Measurements from ENCODE around the gene EIF2AK3. TPM values are rescaled to one million over a fixed set of nuclear protein-coding genes. Genes with fewer than 3 reads are reported as not detected.

The EIF2AK3 gene
- total RNA-seq, 5 donors from 2014 or later (not counting 1 experiment from before 2014, with no cell fraction given) = 20.3 to 33.8 (median 25.6) TPM

DNA sequence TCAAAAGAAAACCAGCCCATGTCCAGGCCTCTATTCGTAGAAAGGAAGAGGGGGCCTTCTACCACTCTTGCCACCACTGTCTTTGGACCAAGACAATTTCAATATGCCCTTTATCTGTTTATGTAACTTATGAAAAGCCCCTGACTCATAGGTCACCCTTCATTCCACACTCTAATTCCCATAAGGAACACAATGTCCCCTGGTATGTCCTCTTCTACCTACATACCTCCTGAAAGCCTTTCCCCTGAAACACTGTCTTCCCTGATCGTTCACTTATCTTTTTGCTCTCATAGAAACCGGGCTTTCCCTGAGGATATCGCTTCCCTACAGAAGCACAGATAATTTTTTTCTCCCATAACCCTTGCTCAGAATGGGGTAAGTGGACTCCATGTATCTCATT lies 13.3 kb downstream of the EIF2AK3 start:
- H3K4me3 ChIP-seq (ENCODE audit: control insufficient read depth in 1 of 2, extremely low read depth in 1 of 2, low read length in 1 of 2) = no peak overlapping the region
- no peak overlapping the region for H3K27ac ChIP-seq (ENCODE audit: low read length)
- peaks cover 4 to 7% of the 10 kb centered on the region in 2 experiments for H3K4me1 ChIP-seq (ENCODE audit: control insufficient read depth in 1 of 2, extremely low read depth in 1 of 2, insufficient read depth in 2 of 2, low read length in 2 of 2)
- ChIA-PET CTCF (no interaction called here), POLR2A (no interaction called here)
- no peaks in the 10 kb centered on the region for H3K9me3 Mint-ChIP-seq
- H3K27me3 Mint-ChIP-seq = no peaks in the 10 kb centered on the region
- no peak overlapping the region for H3K4me3 Mint-ChIP-seq
- H3K36me3 Mint-ChIP-seq = peaks cover 9% of the 10 kb centered on the region
- peaks cover 0 to 4% of the 10 kb centered on the region in 2 donors for H3K36me3 ChIP-seq (ENCODE audit: control insufficient read depth in 2 of 2, extremely low read depth in 1 of 2, insufficient read depth in 1 of 2, low read length in 1 of 2)
- no peaks in the 10 kb centered on the region for H3K9me3 ChIP-seq
- ATAC-seq (replicated peaks in 1 of 4) (no peak), DNase-seq (no peak)
- WGBS (ENCODE audit: insufficient coverage) = 100% methylated on average over 1 of the region's 4 CpGs
- H3K27ac Mint-ChIP-seq = no peak overlapping the region
- no peaks in the 10 kb centered on the region for H3K27me3 ChIP-seq (replicated peaks in 1 of 2; ENCODE audit: control insufficient read depth in 2 of 2, extremely low read depth in 1 of 2, insufficient read depth in 2 of 2, low read length in 1 of 2)
- H3K4me1 Mint-ChIP-seq = peaks cover 17 to 31% (median 25%) of the 10 kb centered on the region in 3 donors

DNA sequence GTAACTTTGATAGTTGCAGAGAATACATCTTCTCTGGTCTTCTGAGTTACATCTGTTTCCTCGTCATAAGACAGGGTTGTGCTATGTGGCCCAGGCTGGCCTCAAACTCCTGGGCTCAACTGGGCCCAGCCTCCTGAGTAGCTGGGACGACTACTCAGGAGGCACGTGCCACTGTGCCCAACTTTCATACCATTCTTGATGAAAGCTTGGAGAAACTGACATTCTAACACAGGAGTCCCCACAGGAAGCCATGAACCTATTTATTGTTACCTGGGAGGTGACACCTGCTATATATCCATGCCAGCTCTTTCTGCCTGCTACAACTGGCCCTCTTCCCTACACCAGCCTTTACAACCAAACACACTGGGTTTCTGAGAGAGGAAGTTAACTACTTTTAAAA lies 19.1 kb downstream of the EIF2AK3 start:
- no peak for DNase-seq
- POLR2A ChIA-PET = interaction anchor here in 1 of 2 donors (0.5 kb wide), 1 partner anchor 18 kb away, joined by 4 read pairs; no protein-coding TSS in a partner anchor
- CTCF ChIA-PET = interaction anchor here in 1 of 2 donors (0.7 kb wide), 1 partner anchor 1995 kb away, joined by 3 read pairs; no protein-coding TSS in a partner anchor
- H3K36me3 ChIP-seq (ENCODE audit: control insufficient read depth in 2 of 2, extremely low read depth in 1 of 2, insufficient read depth in 1 of 2, low read length in 1 of 2) = peaks cover 0 to 2% of the 10 kb centered on the region in 2 donors
- 96% methylated on average over 3 of the region's 3 CpGs for WGBS (ENCODE audit: insufficient coverage)
- H3K27me3 ChIP-seq (replicated peaks in 1 of 2; ENCODE audit: control insufficient read depth in 2 of 2, extremely low read depth in 1 of 2, insufficient read depth in 2 of 2, low read length in 1 of 2) = no peaks in the 10 kb centered on the region
- H3K27ac ChIP-seq (ENCODE audit: low read length) = no peak overlapping the region
- ATAC-seq (replicated peaks in 1 of 4) = no peak
- no peaks in the 10 kb centered on the region for H3K9me3 ChIP-seq
- Mint-ChIP-seq H3K9me3 (no peaks in the 10 kb centered on the region), H3K4me3 (no peak overlapping the region), H3K36me3 (peaks cover 15% of the 10 kb centered on the region), H3K4me1 (peaks cover 20 to 34% (median 29%) of the 10 kb centered on the region in 3 donors), H3K27me3 (no peaks in the 10 kb centered on the region), H3K27ac (no peak overlapping the region)
- H3K4me1 ChIP-seq (ENCODE audit: control insufficient read depth in 1 of 2, extremely low read depth in 1 of 2, insufficient read depth in 2 of 2, low read length in 2 of 2) = no peaks in the 10 kb centered on the region
- H3K4me3 ChIP-seq (ENCODE audit: control insufficient read depth in 1 of 2, extremely low read depth in 1 of 2, low read length in 1 of 2) = no peak overlapping the region

DNA sequence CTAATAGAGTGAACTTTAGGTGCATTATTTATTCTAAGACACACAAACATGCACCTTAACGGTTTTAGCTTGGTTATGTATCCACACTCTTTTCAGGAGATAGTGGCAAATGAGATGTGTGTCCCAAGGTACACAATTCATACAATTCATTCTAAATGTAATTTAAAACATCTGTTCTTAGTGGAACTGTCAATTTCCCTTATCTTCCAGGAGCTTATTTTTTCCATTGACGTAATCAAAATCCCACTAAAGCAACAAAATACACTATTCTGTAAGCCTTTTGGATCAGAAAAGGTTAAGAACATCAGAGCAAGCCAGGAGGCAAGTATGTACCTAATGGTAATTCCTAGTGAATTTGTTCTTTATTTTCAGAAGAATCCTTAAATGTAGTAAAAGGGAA lies 19.8 kb downstream of the EIF2AK3 start:
- ChIA-PET POLR2A (no interaction called here), CTCF (no interaction called here)
- peaks cover 26 to 38% (median 35%) of the 10 kb centered on the region in 3 donors for H3K4me1 Mint-ChIP-seq
- no peak for ATAC-seq (replicated peaks in 1 of 4)
- H3K4me1 ChIP-seq (ENCODE audit: control insufficient read depth in 1 of 2, extremely low read depth in 1 of 2, insufficient read depth in 2 of 2, low read length in 2 of 2) = no peaks in the 10 kb centered on the region
- no peak overlapping the region for H3K27ac ChIP-seq (ENCODE audit: low read length)
- H3K4me3 Mint-ChIP-seq = no peak overlapping the region
- DNase-seq = no peak
- no CpG with 5 or more reads among the region's 2 CpGs for whole genome bisulfite sequencing (ENCODE audit: insufficient coverage)
- peak overlapping the region in 1 of 2 donors; percentile 27 for H3K27ac Mint-ChIP-seq
- peaks cover 12% of the 10 kb centered on the region for H3K36me3 Mint-ChIP-seq
- H3K27me3 Mint-ChIP-seq = no peaks in the 10 kb centered on the region
- H3K9me3 Mint-ChIP-seq = no peaks in the 10 kb centered on the region
- no peaks in the 10 kb centered on the region for H3K27me3 ChIP-seq (replicated peaks in 1 of 2; ENCODE audit: control insufficient read depth in 2 of 2, extremely low read depth in 1 of 2, insufficient read depth in 2 of 2, low read length in 1 of 2)
- H3K4me3 ChIP-seq (ENCODE audit: control insufficient read depth in 1 of 2, extremely low read depth in 1 of 2, low read length in 1 of 2) = no peak overlapping the region
- H3K36me3 ChIP-seq (ENCODE audit: control insufficient read depth in 2 of 2, extremely low read depth in 1 of 2, insufficient read depth in 1 of 2, low read length in 1 of 2) = peaks cover 0 to 2% of the 10 kb centered on the region in 2 donors
- no peaks in the 10 kb centered on the region for H3K9me3 ChIP-seq

DNA sequence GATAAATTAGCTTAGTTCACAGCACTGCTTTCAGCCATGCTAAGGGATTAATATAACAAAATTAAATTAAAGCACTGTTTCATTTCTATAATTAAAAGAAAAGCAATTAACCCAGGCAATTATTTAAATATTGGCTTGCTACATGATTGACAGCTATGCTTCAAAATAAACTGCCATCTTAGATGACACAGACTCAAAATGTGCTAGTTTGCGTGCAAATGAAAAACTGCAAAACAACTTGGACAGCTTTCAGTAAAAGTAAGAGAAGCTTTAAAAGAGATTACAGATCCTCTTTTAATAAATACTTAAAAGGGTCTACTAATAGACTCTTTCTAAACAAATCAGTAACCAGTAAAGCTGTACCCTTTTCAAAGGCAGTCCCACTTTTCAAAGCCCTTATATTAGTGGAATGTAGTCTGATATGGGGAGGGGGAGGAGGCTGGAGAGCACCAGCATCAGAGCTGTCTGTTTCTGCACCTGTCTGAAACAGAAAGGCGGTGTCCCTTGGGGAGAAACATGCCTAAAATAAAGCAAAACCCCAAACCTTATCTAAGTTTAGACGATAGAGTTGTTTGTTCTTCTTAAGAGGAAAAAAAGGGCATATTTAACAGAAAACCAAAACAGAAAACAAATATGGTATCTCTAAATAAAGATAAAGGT lies 20.8 kb downstream of the EIF2AK3 start:
- ATAC-seq (replicated peaks in 1 of 4) (no peak), DNase-seq (no peak)
- peaks cover 30 to 42% (median 39%) of the 10 kb centered on the region in 3 donors for H3K4me1 Mint-ChIP-seq
- peaks cover 0 to 2% of the 10 kb centered on the region in 2 donors for H3K36me3 ChIP-seq (ENCODE audit: control insufficient read depth in 2 of 2, extremely low read depth in 1 of 2, insufficient read depth in 1 of 2, low read length in 1 of 2)
- no peaks in the 10 kb centered on the region for H3K9me3 Mint-ChIP-seq
- H3K27ac ChIP-seq (ENCODE audit: low read length) = no peak overlapping the region
- H3K4me3 ChIP-seq (ENCODE audit: control insufficient read depth in 1 of 2, extremely low read depth in 1 of 2, low read length in 1 of 2) = no peak overlapping the region
- H3K4me3 Mint-ChIP-seq = no peak overlapping the region
- no peak overlapping the region for H3K27ac Mint-ChIP-seq
- H3K27me3 Mint-ChIP-seq = no peaks in the 10 kb centered on the region
- H3K4me1 ChIP-seq (ENCODE audit: control insufficient read depth in 1 of 2, extremely low read depth in 1 of 2, insufficient read depth in 2 of 2, low read length in 2 of 2) = no peaks in the 10 kb centered on the region
- POLR2A ChIA-PET = no interaction called here
- peaks cover 11% of the 10 kb centered on the region for H3K36me3 Mint-ChIP-seq
- CTCF ChIA-PET = no interaction called here
- H3K27me3 ChIP-seq (replicated peaks in 1 of 2; ENCODE audit: control insufficient read depth in 2 of 2, extremely low read depth in 1 of 2, insufficient read depth in 2 of 2, low read length in 1 of 2) = no peaks in the 10 kb centered on the region
- H3K9me3 ChIP-seq = no peaks in the 10 kb centered on the region
- no CpG with 5 or more reads among the region's 3 CpGs for WGBS (ENCODE audit: insufficient coverage)

DNA sequence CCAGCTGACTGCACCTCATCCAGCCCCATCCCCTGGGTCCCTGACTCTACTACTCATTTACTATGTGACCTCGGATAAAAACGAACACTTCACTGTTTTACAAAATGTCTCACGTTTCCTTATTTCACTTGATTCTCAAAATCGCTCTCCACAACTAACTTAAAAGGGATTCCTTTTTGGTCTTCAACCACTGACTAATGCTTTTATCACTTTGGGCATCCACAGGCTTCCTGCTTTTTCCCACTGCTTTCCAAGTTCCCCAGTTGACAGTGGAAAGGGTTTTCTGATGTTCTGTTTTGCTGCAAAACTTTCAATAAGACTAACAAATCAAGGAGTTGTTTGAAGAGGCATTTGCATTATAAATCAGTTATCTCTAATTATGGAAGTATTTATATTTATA lies 24.1 kb downstream of the EIF2AK3 start:
- H3K4me3 Mint-ChIP-seq = no peak overlapping the region
- 89% methylated on average over 4 of the region's 4 CpGs for WGBS (ENCODE audit: insufficient coverage)
- peaks cover 8% of the 10 kb centered on the region for H3K36me3 Mint-ChIP-seq
- ChIA-PET POLR2A (no interaction called here), CTCF (no interaction called here)
- no peaks in the 10 kb centered on the region for H3K27me3 Mint-ChIP-seq
- Histone ChIP-seq H3K4me1 (ENCODE audit: control insufficient read depth in 1 of 2, extremely low read depth in 1 of 2, insufficient read depth in 2 of 2, low read length in 2 of 2) (no peaks in the 10 kb centered on the region), H3K36me3 (ENCODE audit: control insufficient read depth in 2 of 2, extremely low read depth in 1 of 2, insufficient read depth in 1 of 2, low read length in 1 of 2) (no peaks in the 10 kb centered on the region), H3K9me3 (no peaks in the 10 kb centered on the region), H3K27ac (ENCODE audit: low read length) (no peak overlapping the region), H3K4me3 (ENCODE audit: control insufficient read depth in 1 of 2, extremely low read depth in 1 of 2, low read length in 1 of 2) (no peak overlapping the region), H3K27me3 (replicated peaks in 1 of 2; ENCODE audit: control insufficient read depth in 2 of 2, extremely low read depth in 1 of 2, insufficient read depth in 2 of 2, low read length in 1 of 2) (no peaks in the 10 kb centered on the region)
- peaks cover 53 to 59% (median 54%) of the 10 kb centered on the region in 3 donors for H3K4me1 Mint-ChIP-seq
- ATAC-seq (replicated peaks in 1 of 4) (no peak), DNase-seq (no peak)
- H3K9me3 Mint-ChIP-seq = no peaks in the 10 kb centered on the region
- H3K27ac Mint-ChIP-seq = no peak overlapping the region

DNA sequence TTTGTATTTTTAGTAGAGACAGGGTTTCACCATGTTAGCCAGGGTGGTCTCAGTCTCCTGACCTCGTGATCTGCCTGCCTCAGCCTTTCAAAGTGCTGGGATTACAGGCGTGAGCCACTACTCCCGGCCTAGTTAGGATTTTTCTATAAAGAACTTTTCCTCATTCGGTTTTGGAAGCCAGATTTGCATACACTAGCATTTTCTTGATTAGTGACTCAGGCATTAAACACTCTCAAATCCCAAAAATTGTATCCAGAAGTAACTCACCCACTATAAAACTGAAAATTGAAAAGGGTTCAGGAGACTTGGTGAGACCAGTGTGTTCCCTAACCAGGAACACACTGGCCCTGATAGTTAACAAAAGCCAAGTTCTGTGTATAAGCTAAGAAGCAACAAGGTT lies 25.2 kb downstream of the EIF2AK3 start:
- Histone ChIP-seq H3K4me3 (ENCODE audit: control insufficient read depth in 1 of 2, extremely low read depth in 1 of 2, low read length in 1 of 2) (no peak overlapping the region), H3K4me1 (ENCODE audit: control insufficient read depth in 1 of 2, extremely low read depth in 1 of 2, insufficient read depth in 2 of 2, low read length in 2 of 2) (no peaks in the 10 kb centered on the region), H3K9me3 (no peaks in the 10 kb centered on the region), H3K27me3 (replicated peaks in 1 of 2; ENCODE audit: control insufficient read depth in 2 of 2, extremely low read depth in 1 of 2, insufficient read depth in 2 of 2, low read length in 1 of 2) (no peaks in the 10 kb centered on the region), H3K36me3 (ENCODE audit: control insufficient read depth in 2 of 2, extremely low read depth in 1 of 2, insufficient read depth in 1 of 2, low read length in 1 of 2) (no peaks in the 10 kb centered on the region), H3K27ac (ENCODE audit: low read length) (no peak overlapping the region)
- Mint-ChIP-seq H3K4me1 (peaks cover 50 to 64% (median 61%) of the 10 kb centered on the region in 3 donors), H3K36me3 (peaks cover 8% of the 10 kb centered on the region), H3K9me3 (no peaks in the 10 kb centered on the region), H3K4me3 (no peak overlapping the region), H3K27me3 (no peaks in the 10 kb centered on the region), H3K27ac (no peak overlapping the region)
- DNase-seq (no peak), ATAC-seq (replicated peaks in 1 of 4) (no peak)
- POLR2A ChIA-PET = no interaction called here
- WGBS (ENCODE audit: insufficient coverage) = 100% methylated on average over 3 of the region's 4 CpGs
- CTCF ChIA-PET = no interaction called here

Data from T-cell (primary cell).